SK-N-SH treated with all-trans-retinoic acid at 6 μM for 48 hours (cell line): Measurements from ENCODE around the gene CST7.

Source experiments
- ARNTL ChIP-seq: fragments of 450-650 bp; formaldehyde crosslinking; IDR thresholded peaks from 2 replicates; pipeline ENCODE4 v1.5.0; 2020; ENCODE audit warnings: low read depth, mild to moderate bottlenecking, moderate library complexity, borderline replicate concordance
- CREB5 ChIP-seq: fragments of 250-450 bp; sonication (Bioruptor Pico); IDR thresholded peaks from 2 replicates; pipeline ENCODE4 v1.5.1; 2020; ENCODE audit warnings: low read depth, mild to moderate bottlenecking, moderate library complexity
- CSDC2 ChIP-seq: fragments of 250-450 bp; sonication (Bioruptor Pico); IDR thresholded peaks from 2 replicates; pipeline ENCODE4 v1.5.0; 2020; ENCODE audit warnings: mild to moderate bottlenecking, moderate library complexity
- GLIS3 ChIP-seq: fragments of 250-450 bp; sonication (Bioruptor Pico); IDR thresholded peaks from 2 replicates; pipeline ENCODE4 v1.5.0; 2020; ENCODE audit warnings: mild to moderate bottlenecking, moderate library complexity
- PATZ1 ChIP-seq: fragments of 250-450 bp; sonication (Bioruptor Pico); IDR thresholded peaks from 2 replicates; pipeline ENCODE4 v1.8.0; 2020; ENCODE audit warnings: mild to moderate bottlenecking, moderate library complexity, borderline replicate concordance
- POU6F1 ChIP-seq: fragments of 250-450 bp; sonication (Bioruptor Pico); IDR thresholded peaks from 2 replicates; pipeline ENCODE4 v1.8.0; 2021; ENCODE audit warnings: low read depth, mild to moderate bottlenecking, moderate library complexity, borderline replicate concordance
- RARB ChIP-seq: fragments of 250-450 bp; sonication (Bioruptor Pico); IDR thresholded peaks from 2 replicates; pipeline ENCODE4 v1.8.0; 2021; ENCODE audit warnings: mild to moderate bottlenecking, moderate library complexity
- TOX ChIP-seq: fragments of 250-450 bp; sonication (Bioruptor Pico); IDR thresholded peaks from 2 replicates; pipeline ENCODE4 v1.8.0; 2021; ENCODE audit warnings: mild to moderate bottlenecking, moderate library complexity, borderline replicate concordance
- ZFP3 ChIP-seq: fragments of 250-450 bp; sonication (Bioruptor Pico); IDR thresholded peaks from 2 replicates; pipeline ENCODE4 v1.5.0; 2020; ENCODE audit warnings: mild to moderate bottlenecking, moderate library complexity
- ZFP30 ChIP-seq: fragments of 450-650 bp; formaldehyde crosslinking; IDR thresholded peaks from 2 replicates; pipeline ENCODE4 v1.5.0; 2022; ENCODE audit warnings: mild to moderate bottlenecking, moderate library complexity
- ZNF8 ChIP-seq: fragments of 450-650 bp; formaldehyde crosslinking; IDR thresholded peaks from 2 replicates; pipeline ENCODE4 v1.5.0; 2020; ENCODE audit warnings: mild to moderate bottlenecking, moderate library complexity

- TF ChIP-seq TOX (CRISPR knock-in tag) (no peak), CREB5 (CRISPR knock-in tag) (no peak), CSDC2 (CRISPR knock-in tag) (no peak), ARNTL (CRISPR knock-in tag) (no peak), RARB (CRISPR knock-in tag) (no peak), ZFP30 (CRISPR knock-in tag) (no peak), POU6F1 (CRISPR knock-in tag) (no peak), ZFP3 (no peak), GLIS3 (CRISPR knock-in tag) (no peak), ZNF8 (CRISPR knock-in tag) (no peak), PATZ1 (CRISPR knock-in tag) (no peak)
Observed at GRCh38 chr20:24963672-24964505, 14.8 kb downstream of the CST7 start.
